PC-3 (cell line): ENCODE measurements around the gene TNFRSF1B. TPM values are rescaled to one million over a fixed set of nuclear protein-coding genes. Genes with fewer than 3 reads are reported as not detected.

Experiments used
- ATAC-seq: fragments of 200-7000 bp; cut with Tn5 transposase; 2 replicates; pipeline ENCODE4 v1.9.1; 2020; ENCODE audit warnings: mild to moderate bottlenecking, moderate library complexity
- BruUV-seq: library from RNA; stranded (reverse); fragments of 400-500 nt; replicated peaks from 2 replicates; lab custom pipeline; 2021; lab: Mats Ljungman, UMichigan
- CTCF ChIA-PET: fragments of 300-600 bp; sonication (Branson Sonifier 250); formaldehyde crosslinking; loops from one replicate; lab custom pipeline; 2022; ENCODE audit warnings: antibody characterized with exemption; lab: Charles Lee
- POLR2A ChIA-PET: fragments of 300-600 bp; sonication (Branson Sonifier 250); formaldehyde crosslinking; loops from one replicate; lab custom pipeline; 2022; ENCODE audit warnings: antibody characterized with exemption; ENCODE audit not compliant: unreplicated experiment; lab: Charles Lee
- DNase-seq: peaks from one replicate; pipeline ENCODE4 v3.0.0-alpha.2; 2015
- H2AFZ ChIP-seq: fragments of 300-600 bp; sonication (generic); 2 replicates; pipeline ENCODE4 v1.6.0; 2016; ENCODE audit warnings: antibody characterized with exemption, low read length
- H3F3A ChIP-seq: fragments of 300-600 bp; sonication (generic); one replicate; pipeline ENCODE4 v1.6.0; 2017; ENCODE audit warnings: antibody characterized with exemption, low read length, control low read depth, mild to moderate bottlenecking; ENCODE audit not compliant: unreplicated experiment
- H3K27ac ChIP-seq: fragments of 300-600 bp; sonication (generic); 2 replicates; pipeline ENCODE4 v1.5.1; 2016; ENCODE audit warnings: mild to moderate bottlenecking, low read length
- H3K27me3 ChIP-seq: fragments of 300-600 bp; sonication (generic); 2 replicates; pipeline ENCODE4 v1.6.1; 2016; ENCODE audit warnings: low read length, mixed read lengths
- H3K36me3 ChIP-seq: fragments of 300-600 bp; sonication (generic); 2 replicates; pipeline ENCODE4 v1.6.1; 2016; ENCODE audit warnings: low read depth, mixed run types, low read length, mixed read lengths
- H3K4me1 ChIP-seq: fragments of 300-600 bp; sonication (generic); 2 replicates; pipeline ENCODE4 v1.5.1; 2016; ENCODE audit warnings: low read length; ENCODE audit not compliant: insufficient read depth
- H3K4me2 ChIP-seq: fragments of 300-600 bp; sonication (generic); 2 replicates; pipeline ENCODE4 v1.6.0; 2016; ENCODE audit warnings: low read length
- H3K4me3 ChIP-seq: fragments of 300-600 bp; sonication (generic); 2 replicates; pipeline ENCODE4 v1.5.1; 2016; ENCODE audit warnings: mild to moderate bottlenecking, low read length, mixed read lengths
- H3K79me2 ChIP-seq: fragments of 300-600 bp; sonication (generic); 2 replicates; pipeline ENCODE4 v1.6.1; 2017; ENCODE audit warnings: low read length, mixed read lengths
- H3K9ac ChIP-seq: fragments of 300-600 bp; sonication (generic); 2 replicates; pipeline ENCODE4 v1.6.0; 2016; ENCODE audit warnings: mild to moderate bottlenecking, low read length
- H3K9me2 ChIP-seq: fragments of 300-600 bp; sonication (generic); replicated peaks from 2 replicates; pipeline ENCODE4 v1.6.1; 2016; ENCODE audit warnings: mixed run types, low read length, mixed read lengths
- H3K9me3 ChIP-seq: fragments of 300-600 bp; sonication (generic); 2 replicates; pipeline ENCODE4 v1.6.1; 2016; ENCODE audit warnings: low read length, mixed read lengths
- H4K20me1 ChIP-seq: fragments of 300-600 bp; sonication (generic); 2 replicates; pipeline ENCODE4 v1.6.1; 2016; ENCODE audit warnings: low read length, mixed read lengths
- CTCF ChIP-seq: fragments of 300-600 bp; sonication (generic); conservative IDR thresholded peaks from 2 replicates; pipeline ENCODE4 v1.5.1; 2017; ENCODE audit warnings: antibody characterized with exemption, low read depth, mild to moderate bottlenecking, low read length
- EZH2 ChIP-seq: fragments of 300-600 bp; sonication (generic); IDR thresholded peaks from one replicate; pipeline ENCODE4 v1.6.1; 2017; ENCODE audit warnings: antibody characterized with exemption, mild to moderate bottlenecking, low read length; ENCODE audit not compliant: unreplicated experiment
- EZH2phosphoT487 ChIP-seq: fragments of 300-600 bp; sonication (generic); IDR thresholded peaks from 2 replicates; pipeline ENCODE4 v1.6.1; 2018; ENCODE audit warnings: mild to moderate bottlenecking, antibody characterized with exemption, low read length, borderline replicate concordance
- intact Hi-C: fragments of 100-400 bp; cut with micrococcal nuclease; formaldehyde crosslinking; loops from 2 replicates; pipeline ENCODE4 v1.9.0; 2023
- total RNA-seq: library from RNA; depleted of rRNA; stranded (reverse); fragments of >200 nt; gene quantifications from 2 replicates; pipeline ENCODE4 v1.2.3, GENCODE V29; 2014

TNFRSF1B gene
- total RNA-seq, 1 experiment from 2014 or later, result 1.3 TPM

DNA sequence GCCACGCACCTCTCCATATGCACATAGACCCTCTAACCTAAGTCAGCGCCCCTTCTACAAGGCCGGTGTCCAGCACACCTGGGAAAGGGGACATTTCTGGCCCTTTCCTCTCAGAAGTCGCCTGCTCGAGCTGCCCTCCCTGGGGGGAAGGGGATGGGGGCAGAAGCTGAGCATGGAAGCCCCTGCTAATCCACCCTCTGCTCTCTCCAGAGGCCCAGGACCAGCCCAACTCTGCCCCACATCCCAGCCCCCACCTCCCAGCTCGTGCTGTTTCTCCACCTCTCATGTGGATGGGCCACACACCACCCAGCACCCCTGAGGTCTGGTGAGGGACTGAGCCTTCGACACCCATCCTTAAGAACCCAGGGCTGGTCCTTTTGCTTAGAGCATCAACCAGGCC is 14.8 kb downstream of the TNFRSF1B start:
- BruUV-seq, result no TSS peak
- Histone ChIP-seq H3K9me3 (no peaks in the 10 kb centered on the region), H3K9ac (no peak overlapping the region), H3K79me2 (no peaks in the 10 kb centered on the region), H4K20me1 (no peaks in the 10 kb centered on the region), H2AFZ (no peak overlapping the region), H3F3A (no peaks in the 10 kb centered on the region), H3K4me2 (no peak overlapping the region), H3K4me3 (no peak overlapping the region), H3K4me1 (peaks cover 3% of the 10 kb centered on the region; the same call in 1 of the 2 replicates), H3K27me3 (no peaks in the 10 kb centered on the region), H3K36me3 (no peaks in the 10 kb centered on the region), H3K27ac (no peak overlapping the region), H3K9me2 (no peaks in the 10 kb centered on the region)
- ChIA-PET POLR2A (interaction anchor here (0.5 kb wide), 1 partner anchor 114 kb away, joined by 3 read pairs; no protein-coding TSS in a partner anchor), CTCF (no interaction called here)
- ATAC-seq, result no peak
- TF ChIP-seq EZH2phosphoT487 (no peak), CTCF (no peak), EZH2 (no peak)
- DNase-seq, result no peak
- intact Hi-C loops, result no loop called here

DNA sequence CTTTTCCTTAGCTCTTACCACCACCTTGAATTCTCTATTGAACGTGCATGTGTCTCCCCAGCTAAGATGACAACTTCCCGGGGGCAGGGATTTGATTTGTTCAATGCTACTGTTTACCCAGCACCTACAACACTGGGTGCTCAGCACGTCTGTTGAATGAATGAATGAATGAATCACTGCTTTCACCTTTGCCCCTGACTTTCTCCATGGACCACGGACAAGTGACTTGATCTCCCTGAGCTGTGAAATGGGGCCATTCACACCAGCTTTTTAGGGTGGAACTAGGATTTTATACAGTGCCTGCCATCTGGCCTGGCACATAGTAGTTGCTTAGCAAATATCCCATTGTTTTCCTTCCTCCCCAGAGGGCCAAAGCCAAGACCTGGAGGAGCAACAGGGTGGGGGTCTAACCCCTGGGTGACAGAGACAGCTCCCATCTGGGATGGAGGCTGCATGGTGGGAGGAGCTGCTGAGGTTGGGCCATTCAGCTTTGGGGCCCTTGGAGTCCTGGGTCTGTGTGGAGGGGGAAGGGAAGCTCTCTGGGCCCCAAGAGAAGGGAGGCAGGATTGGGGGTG is 15.7 kb downstream of the TNFRSF1B start:
- Histone ChIP-seq H3K4me2 (no peak overlapping the region), H3K27ac (no peak overlapping the region), H3K4me1 (peaks cover 3% of the 10 kb centered on the region; the same call in 1 of the 2 replicates), H3K9me2 (no peaks in the 10 kb centered on the region), H3K79me2 (no peaks in the 10 kb centered on the region), H3K9me3 (no peaks in the 10 kb centered on the region), H2AFZ (no peak overlapping the region), H3K9ac (no peak overlapping the region), H4K20me1 (no peaks in the 10 kb centered on the region), H3K27me3 (no peaks in the 10 kb centered on the region), H3K4me3 (no peak overlapping the region), H3K36me3 (no peaks in the 10 kb centered on the region), H3F3A (no peaks in the 10 kb centered on the region)
- no TSS peak for BruUV-seq
- TF ChIP-seq EZH2 (no peak), CTCF (no peak), EZH2phosphoT487 (no peak)
- DNase-seq, result no peak
- POLR2A ChIA-PET, result no interaction called here
- CTCF ChIA-PET, result no interaction called here
- intact Hi-C loops, result no loop called here
- no peak for ATAC-seq

- Histone ChIP-seq H3K27me3 (no peaks in the 10 kb centered on the region), H2AFZ (no peak overlapping the region), H3K9me2 (no peaks in the 10 kb centered on the region), H3K9ac (no peak overlapping the region), H3K4me3 (no peak overlapping the region), H4K20me1 (no peaks in the 10 kb centered on the region), H3K79me2 (no peaks in the 10 kb centered on the region), H3K36me3 (no peaks in the 10 kb centered on the region), H3K27ac (no peak overlapping the region), H3K9me3 (no peaks in the 10 kb centered on the region), H3F3A (no peaks in the 10 kb centered on the region), H3K4me2 (no peak overlapping the region), H3K4me1 (no peaks in the 10 kb centered on the region; the same call in 1 of the 2 replicates)
- no peak for DNase-seq
- BruUV-seq, result no TSS peak
- ChIA-PET CTCF (no interaction called here), POLR2A (no interaction called here)
- intact Hi-C loops, result no loop called here
- ATAC-seq, result no peak
- TF ChIP-seq EZH2phosphoT487, result no peak
- no peak for TF ChIP-seq CTCF
- no peak for TF ChIP-seq EZH2
These were observed 16.5 kb downstream of the TNFRSF1B start for GRCh38 chr1:12183095-12183794.
